A549 (cell line): ENCODE results near the gene DCTN3.

Experiments used
- HDAC2 ChIP-seq: fragments of 200-600 bp; sonication (generic); IDR thresholded peaks from 2 replicates; pipeline ENCODE4 v1.6.1; 2016
- POLR2A ChIP-seq: IDR thresholded peaks from 2 replicates; pipeline ENCODE4 v1.6.1; 2012; ENCODE audit warnings: mild to moderate bottlenecking, low read length
- RAD21 ChIP-seq, 2 experiments: fragments of >200 bp in 1 of 2; sonication (Bioruptor Twin) in 1 of 2; formaldehyde crosslinking in 1 of 2; IDR thresholded peaks in 1 of 2; conservative IDR thresholded peaks in 1 of 2; 2 replicates in 1 of 2; 3 replicates in 1 of 2; pipeline ENCODE4 v1.6.1; 2012 to 2018; ENCODE audit warnings: inconsistent platforms in 1 of 2

DNA sequence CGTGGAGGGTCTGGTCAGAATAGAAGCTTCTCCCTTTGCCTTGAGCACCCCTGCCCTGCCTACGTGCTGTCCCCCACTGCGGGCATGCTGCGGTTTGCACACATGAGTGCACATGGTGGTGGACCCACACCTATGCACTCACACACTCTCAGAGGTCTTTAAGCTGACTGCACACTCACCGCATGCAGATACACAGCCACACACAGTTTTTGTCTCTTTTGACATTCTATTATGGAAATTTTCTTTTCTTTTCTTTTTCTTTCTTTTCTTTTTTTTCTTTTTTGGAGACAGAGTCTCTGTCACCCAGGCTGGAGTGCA, 9.2 kb upstream of the DCTN3 start:
- no peak for TF ChIP-seq HDAC2
- no peak for TF ChIP-seq POLR2A
- TF ChIP-seq RAD21 (conservative IDR thresholded peaks at IDR 0.05 in 1 of 2, IDR thresholded peaks at IDR 0.05 in 1 of 2), result no peak
